IPS DF 6.9 (cell line): Measurements from ENCODE around the gene SLC17A9.

ENCODE experiments used
- DNase-seq: peaks from one replicate; pipeline ENCODE4 v3.0.0-alpha.2; 2013; ENCODE audit warnings: low read depth, low spot score
- H3K27ac ChIP-seq: one replicate; pipeline ENCODE4 v1.5.1; 2013; ENCODE audit warnings: low read length, control low read depth
- H3K27me3 ChIP-seq: 2 replicates; pipeline ENCODE4 v1.6.1; 2013; ENCODE audit warnings: mild to moderate bottlenecking, low read length; ENCODE audit not compliant: control insufficient read depth, insufficient read depth
- H3K36me3 ChIP-seq: 2 replicates; pipeline ENCODE4 v1.6.1; 2013; ENCODE audit warnings: low read length; ENCODE audit not compliant: control insufficient read depth, insufficient read depth
- H3K4me1 ChIP-seq: 2 replicates; pipeline ENCODE4 v1.6.1; 2013; ENCODE audit warnings: low read length; ENCODE audit not compliant: control insufficient read depth, insufficient read depth
- H3K4me3 ChIP-seq: 2 replicates; pipeline ENCODE4 v1.5.1; 2013; ENCODE audit warnings: mild to moderate bottlenecking, low read length
- H3K9me3 ChIP-seq: 2 replicates; pipeline ENCODE4 v1.6.1; 2013; ENCODE audit warnings: low read length, inconsistent platforms; ENCODE audit not compliant: control insufficient read depth, insufficient read depth
- WGBS: extraction: QIAGEN DNeasy Blood & Tissue Kit; methylation state at CpG from one replicate; pipeline ENCODE4 v1.1.7; 2013; ENCODE audit warnings: mixed read lengths, missing lambda C conversion rate; ENCODE audit not compliant: insufficient read length, insufficient coverage; 5-methylcytosine and 5-hydroxymethylcytosine counted together

SLC17A9 gene

GRCh38 chr20:62999580-62999979 is 47.1 kb downstream of the SLC17A9 start:
- H3K4me3 ChIP-seq: no peak overlapping the region
- H3K27me3 ChIP-seq: peaks cover 12% of the 10 kb centered on the region
- WGBS: no CpG with 5 or more reads among the region's 16 CpGs
- DNase-seq: no peak
- no peak overlapping the region for H3K27ac ChIP-seq
- H3K4me1 ChIP-seq: peaks cover 5% of the 10 kb centered on the region
- no peaks in the 10 kb centered on the region for H3K9me3 ChIP-seq
- no peaks in the 10 kb centered on the region for H3K36me3 ChIP-seq

GRCh38 chr20:63000036-63000435 is 47.5 kb downstream of the SLC17A9 start:
- H3K4me3 ChIP-seq: no peak overlapping the region
- H3K27me3 ChIP-seq: peaks cover 17% of the 10 kb centered on the region
- no peak overlapping the region for H3K27ac ChIP-seq
- H3K4me1 ChIP-seq: peaks cover 5% of the 10 kb centered on the region
- no peaks in the 10 kb centered on the region for H3K9me3 ChIP-seq
- no peak for DNase-seq
- no CpG with 5 or more reads among the region's 14 CpGs for WGBS
- no peaks in the 10 kb centered on the region for H3K36me3 ChIP-seq

DNA sequence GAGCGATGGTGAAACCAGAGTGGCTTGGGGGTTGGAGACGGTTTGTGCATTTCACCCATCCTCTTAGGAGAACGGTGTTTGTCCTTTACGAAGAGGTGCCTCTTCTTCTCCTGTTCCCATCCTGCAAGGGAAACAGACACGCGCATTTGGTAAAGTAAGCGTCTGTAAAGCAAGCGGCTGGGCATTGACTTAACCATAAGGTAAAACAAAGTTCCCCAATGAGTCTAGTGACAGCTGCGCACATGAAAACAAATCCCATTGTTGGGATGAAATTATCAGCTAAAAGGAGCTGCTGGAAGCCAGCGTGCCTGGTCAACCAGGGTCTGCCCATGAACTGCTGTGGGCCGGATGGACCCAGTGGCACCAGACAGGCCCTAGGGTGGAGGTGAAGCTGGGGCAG is 48.4 kb downstream of the SLC17A9 start:
- no peak for DNase-seq
- H3K4me3 ChIP-seq: no peak overlapping the region
- H3K27me3 ChIP-seq: peaks cover 26% of the 10 kb centered on the region
- H3K4me1 ChIP-seq: peaks cover 5% of the 10 kb centered on the region
- no CpG with 5 or more reads among the region's 11 CpGs for WGBS
- no peaks in the 10 kb centered on the region for H3K36me3 ChIP-seq
- H3K9me3 ChIP-seq: no peaks in the 10 kb centered on the region
- no peak overlapping the region for H3K27ac ChIP-seq

GRCh38 chr20:63002511-63002910 is 50.0 kb downstream of the SLC17A9 start:
- WGBS: no CpG with 5 or more reads among the region's 11 CpGs
- Histone ChIP-seq H3K4me1 (peaks cover 5% of the 10 kb centered on the region), H3K27me3 (peaks cover 40% of the 10 kb centered on the region)

GRCh38 chr20:63003546-63003945 is 51.0 kb downstream of the SLC17A9 start:
- H3K9me3 ChIP-seq: no peaks in the 10 kb centered on the region
- H3K4me1 ChIP-seq: peaks cover 9% of the 10 kb centered on the region
- DNase-seq: no peak
- no CpG with 5 or more reads among the region's 13 CpGs for WGBS
- H3K27ac ChIP-seq: no peak overlapping the region
- no peaks in the 10 kb centered on the region for H3K36me3 ChIP-seq
- H3K4me3 ChIP-seq: no peak overlapping the region
- peaks cover 50% of the 10 kb centered on the region for H3K27me3 ChIP-seq

More at GRCh38 chr20:63002511-63002910, 50.0 kb downstream of the SLC17A9 start:
- Histone ChIP-seq H3K4me3 (no peak overlapping the region), H3K9me3 (no peaks in the 10 kb centered on the region), H3K27ac (no peak overlapping the region), H3K36me3 (no peaks in the 10 kb centered on the region)
- DNase-seq: no peak

- no peaks in the 10 kb centered on the region for H3K9me3 ChIP-seq
- peaks cover 9% of the 10 kb centered on the region for H3K4me1 ChIP-seq
- no peak overlapping the region for H3K27ac ChIP-seq
- no peak for DNase-seq
- H3K4me3 ChIP-seq: no peak overlapping the region
- H3K36me3 ChIP-seq: no peaks in the 10 kb centered on the region
- no CpG with 5 or more reads among the region's 53 CpGs for WGBS
- peaks cover 54% of the 10 kb centered on the region for H3K27me3 ChIP-seq
Observed at GRCh38 chr20:63004607-63005364, 52.3 kb downstream of the SLC17A9 start.

- WGBS: no CpG with 5 or more reads among the region's 43 CpGs
- no peak overlapping the region for H3K4me3 ChIP-seq
- no peak for DNase-seq
- no peaks in the 10 kb centered on the region for H3K9me3 ChIP-seq
- peaks cover 54% of the 10 kb centered on the region for H3K27me3 ChIP-seq
- H3K4me1 ChIP-seq: peaks cover 9% of the 10 kb centered on the region
- no peaks in the 10 kb centered on the region for H3K36me3 ChIP-seq
- H3K27ac ChIP-seq: no peak overlapping the region
Observed at GRCh38 chr20:63005365-63005861, 52.9 kb downstream of the SLC17A9 start.

DNA sequence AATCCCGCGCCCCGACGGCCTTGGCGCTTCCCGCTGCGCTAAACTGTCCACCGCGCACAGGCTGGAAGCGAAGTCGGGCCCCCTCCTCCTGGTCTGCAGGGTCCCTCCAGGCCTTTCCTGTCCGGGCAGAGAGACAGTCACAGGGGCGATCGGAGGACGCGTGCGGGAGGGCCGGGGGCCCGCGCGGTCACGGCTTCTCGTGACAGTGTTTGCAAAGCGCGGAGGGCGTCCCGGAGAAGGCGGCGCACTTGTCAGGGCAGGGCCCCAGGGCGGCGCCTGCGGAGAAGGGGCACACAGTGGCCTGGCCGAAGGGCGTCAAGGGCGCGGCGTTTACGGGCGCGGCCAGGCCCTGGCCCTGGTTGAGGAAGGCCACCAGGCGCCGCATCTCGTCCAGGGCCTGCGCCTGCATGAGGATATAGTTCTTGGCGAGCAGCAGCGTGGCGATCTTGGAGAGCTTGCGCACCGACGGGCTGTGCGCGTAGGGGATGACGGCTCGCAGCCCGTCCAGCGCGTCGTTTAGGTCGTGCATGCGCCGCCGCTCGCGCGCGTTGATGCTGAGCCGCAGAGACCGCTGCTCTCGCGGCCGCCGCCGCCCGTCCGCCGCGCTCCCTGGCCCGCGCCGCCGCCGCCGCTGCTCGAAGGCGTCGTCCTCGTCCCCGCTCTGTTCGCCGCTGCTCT is 53.5 kb downstream of the SLC17A9 start:
- no peaks in the 10 kb centered on the region for H3K9me3 ChIP-seq
- peaks cover 54% of the 10 kb centered on the region for H3K27me3 ChIP-seq
- no peak overlapping the region for H3K27ac ChIP-seq
- no peaks in the 10 kb centered on the region for H3K36me3 ChIP-seq
- WGBS: no CpG with 5 or more reads among the region's 90 CpGs
- peak overlapping the region; percentile 10; the same call in 1 of the 2 replicates for H3K4me3 ChIP-seq
- peaks cover 9% of the 10 kb centered on the region for H3K4me1 ChIP-seq
- DNase-seq: no peak

GRCh38 chr20:63006540-63007359 is 54.2 kb downstream of the SLC17A9 start, which contains the start of gene BHLHE23:
BHLHE23 (minus strand) TSS chr20:63006964; CDS start chr20:63006774, 190 bp downstream.
- Histone ChIP-seq H3K4me3 (peak within 1 kb of the TSS; percentile 18; the same call in 1 of the 2 replicates), H3K27me3 (peaks cover 53% of the 10 kb centered on the region), H3K27ac (no peak within 1 kb of the TSS), H3K4me1 (peaks cover 9% of the 10 kb centered on the region), H3K36me3 (no peaks in the 10 kb centered on the region), H3K9me3 (no peaks in the 10 kb centered on the region)
- WGBS: no CpG with 5 or more reads among the region's 110 CpGs
- no peak for DNase-seq

GRCh38 chr20:63007360-63007645 is 54.8 kb downstream of the SLC17A9 start:
- WGBS: no CpG with 5 or more reads among the region's 24 CpGs

More at GRCh38 chr20:63007360-63007645, 54.8 kb downstream of the SLC17A9 start:
- no peaks in the 10 kb centered on the region for H3K36me3 ChIP-seq
- H3K27me3 ChIP-seq: peaks cover 53% of the 10 kb centered on the region
- peak overlapping the region; percentile 18; the same call in 1 of the 2 replicates for H3K4me3 ChIP-seq
- H3K9me3 ChIP-seq: no peaks in the 10 kb centered on the region
- no peak for DNase-seq
- no peak overlapping the region for H3K27ac ChIP-seq
- peaks cover 9% of the 10 kb centered on the region for H3K4me1 ChIP-seq
